GM19043 (cell line): Measurements from ENCODE around the gene ABCA6.

Experiments used
- ATAC-seq: cut with Tn5 transposase; IDR thresholded peaks from one replicate; pipeline ENCODE4 v1.9.1; 2021; ENCODE audit warnings: low read depth; ENCODE audit not compliant: unreplicated experiment

The ABCA6 gene

DNA sequence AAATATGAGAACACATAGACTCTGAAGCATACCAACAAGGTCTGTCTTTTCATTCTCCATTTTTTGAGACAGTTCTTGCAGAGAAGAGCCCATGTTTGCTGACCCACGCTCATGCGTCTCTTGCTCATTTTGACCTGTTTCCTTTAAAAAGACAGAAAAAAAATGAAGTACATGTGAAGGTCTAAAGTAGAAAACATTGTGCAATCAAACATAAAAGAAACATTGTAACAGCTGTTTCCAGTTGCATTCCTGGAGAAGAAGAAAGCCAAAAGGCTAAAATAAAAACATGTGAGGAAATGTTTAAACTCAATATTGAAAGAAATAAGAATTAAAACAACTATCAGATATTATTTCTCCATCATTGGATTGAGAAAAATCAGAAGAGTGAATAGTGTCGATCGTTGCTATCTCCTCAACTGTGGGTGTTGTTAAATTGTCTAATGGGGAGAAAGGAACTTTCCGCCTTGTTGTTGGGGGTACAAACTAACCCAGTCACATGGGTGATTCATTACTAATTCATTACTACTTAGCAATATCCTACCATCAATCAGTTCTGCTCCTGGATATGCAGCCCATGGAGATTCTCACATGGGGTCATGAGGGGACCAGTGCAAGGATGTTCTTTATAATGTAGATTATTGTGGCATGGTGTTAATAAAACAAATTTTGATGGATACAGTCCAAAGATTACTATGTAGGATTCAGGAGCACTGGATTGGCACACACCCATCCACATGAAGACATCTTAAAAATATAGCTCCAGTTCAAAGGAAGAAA lies 90.5 kb downstream of the ABCA6 start:
- no peak for ATAC-seq

GRCh38 chr17:69048634-69049033 lies 93.1 kb downstream of the ABCA6 start:
- ATAC-seq: no peak

- ATAC-seq: no peak
Measured at GRCh38 chr17:69047368-69048263, 94.1 kb downstream of the ABCA6 start.

DNA sequence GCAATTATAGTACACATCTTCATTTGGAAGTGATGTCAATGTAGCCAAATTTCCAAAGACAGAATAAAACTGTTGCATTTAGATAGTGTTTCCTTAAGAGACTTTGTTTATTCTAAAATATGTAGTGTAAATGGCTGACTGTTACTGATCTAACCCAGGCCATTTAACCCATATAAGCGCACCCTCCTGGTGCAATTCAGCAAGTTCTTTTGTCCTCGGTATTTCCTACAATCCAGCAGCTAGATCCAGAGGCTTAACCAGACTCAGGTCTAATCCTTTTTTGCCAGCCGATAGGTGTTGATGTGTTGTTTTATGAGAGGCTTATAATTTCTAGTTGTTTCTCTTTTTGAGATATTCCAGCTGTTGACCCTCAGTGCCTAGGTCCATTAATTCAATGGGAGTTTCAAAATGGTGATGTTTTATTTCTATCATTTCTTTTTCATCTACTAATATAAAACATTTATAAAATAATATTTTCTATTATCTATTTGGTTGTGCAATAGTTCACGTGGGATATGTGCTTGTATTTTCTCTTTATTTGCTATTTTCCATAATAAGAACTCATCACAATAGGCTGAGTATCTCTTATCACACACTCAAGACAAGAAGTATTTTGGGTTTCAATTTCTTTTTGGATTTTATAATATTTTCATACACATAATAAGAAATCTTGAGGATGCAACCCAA lies 95.4 kb downstream of the ABCA6 start:
- no peak for ATAC-seq

- no peak for ATAC-seq
Measured at GRCh38 chr17:69045646-69046045, 96.0 kb downstream of the ABCA6 start.

DNA sequence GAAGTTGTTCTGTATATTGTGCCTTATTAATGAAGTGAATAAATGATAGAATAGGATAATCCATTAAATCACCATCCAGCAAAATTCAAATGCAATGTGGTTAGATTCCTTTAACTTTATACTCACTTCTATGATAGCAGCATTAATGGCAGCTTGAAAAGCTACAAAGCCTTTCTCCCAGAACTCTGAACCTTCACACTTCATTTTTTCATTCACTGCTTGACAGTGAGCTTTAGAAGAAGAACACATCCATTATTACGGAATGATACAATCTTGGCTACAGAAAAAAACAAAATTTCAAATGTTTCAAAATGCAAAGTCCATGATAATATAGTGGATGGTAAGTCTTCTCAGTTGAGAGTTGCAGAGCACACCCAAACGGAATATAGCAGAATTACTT lies 97.3 kb downstream of the ABCA6 start:
- ATAC-seq: no peak

DNA sequence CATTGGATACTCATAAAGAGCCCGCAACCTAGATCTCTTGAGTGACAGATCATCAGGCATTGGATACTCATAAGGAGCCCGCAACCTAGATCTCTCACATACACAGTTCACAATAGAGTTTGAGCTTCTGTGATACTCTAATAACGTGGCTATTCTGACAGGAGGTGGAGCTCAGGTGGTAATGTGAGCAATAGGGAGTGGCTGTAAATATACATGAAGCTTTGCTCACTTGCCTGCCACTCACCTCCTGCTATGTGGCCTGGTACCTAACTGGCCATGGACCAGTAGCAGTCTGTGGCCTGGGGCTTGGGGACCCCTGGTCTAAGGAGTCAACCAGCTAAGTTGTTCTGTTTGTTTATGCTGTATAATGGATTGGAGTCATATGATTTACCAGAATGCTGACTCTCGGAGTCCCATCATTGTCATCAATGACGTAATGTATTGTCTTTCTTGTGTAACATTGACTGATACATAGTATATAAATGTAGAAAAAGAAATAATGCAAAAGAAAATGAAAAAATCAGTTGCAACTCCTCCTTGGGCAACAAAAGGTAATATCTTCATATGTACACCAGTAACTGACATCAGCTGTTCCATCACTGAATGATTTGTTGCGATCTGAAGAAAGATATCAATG lies 98.5 kb downstream of the ABCA6 start:
- no peak for ATAC-seq

DNA sequence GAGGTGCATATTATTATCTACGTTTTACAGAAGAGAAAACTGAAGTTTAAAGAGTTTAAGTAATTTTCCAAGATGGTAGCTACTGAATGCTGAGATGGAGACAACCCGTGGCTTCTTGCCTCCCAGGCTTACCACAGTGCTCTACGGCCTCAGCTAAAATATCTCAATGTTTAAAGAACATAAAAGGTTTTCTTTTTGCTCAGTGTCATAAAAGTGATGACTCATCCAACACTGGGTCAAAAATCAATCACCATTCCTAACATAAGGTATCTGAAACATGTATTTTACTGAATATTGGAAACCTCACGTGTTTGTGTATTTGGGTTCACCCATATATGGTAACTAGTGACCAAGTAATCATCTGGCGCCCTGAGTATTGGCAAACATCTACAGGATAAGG lies 99.4 kb downstream of the ABCA6 start:
- ATAC-seq: no peak

GRCh38 chr17:69031839-69032238 lies 109.9 kb downstream of the ABCA6 start:
- no peak for ATAC-seq

- no peak for ATAC-seq
Measured at GRCh38 chr17:69030169-69030568, 111.5 kb downstream of the ABCA6 start.
